MCF 10A (cell line): ENCODE data around the gene PC. TPM values are rescaled to one million over a fixed set of nuclear protein-coding genes. Genes with fewer than 3 reads are reported as not detected.
A peak's percentile ranks its signal among the peaks of the same experiment; 100 is the strongest.

Source experiments
- BruUV-seq: library from RNA; stranded (reverse); fragments of 400-500 nt; replicated peaks from 2 replicates; lab custom pipeline; 2021; lab: Mats Ljungman, UMichigan
- CTCF ChIA-PET: fragments of 300-600 bp; sonication (Branson Sonifier 250); formaldehyde crosslinking; extraction: SDS; loops from one replicate; lab custom pipeline; 2021; ENCODE audit warnings: antibody characterized with exemption, inconsistent platforms; lab: Yijun Ruan, JAX
- POLR2A ChIA-PET: fragments of 300-600, 350-650 bp; sonication (Branson Sonifier 250); formaldehyde crosslinking; extraction: SDS; loops from one replicate; lab custom pipeline; 2020; ENCODE audit warnings: antibody characterized with exemption, inconsistent platforms; lab: Yijun Ruan, JAX
- DNase-seq: peaks from one replicate; pipeline ENCODE4 v3.0.0-alpha.2; 2018; ENCODE audit not compliant: unreplicated experiment
- H3K27ac Mint-ChIP-seq: one replicate; pipeline ENCODE4 v1.8.0; 2022; ENCODE audit warnings: mild to moderate bottlenecking, low read depth, mixed read lengths; ENCODE audit not compliant: unreplicated experiment
- H3K27me3 Mint-ChIP-seq: one replicate; pipeline ENCODE4 v1.8.0; 2022; ENCODE audit warnings: mixed read lengths; ENCODE audit not compliant: insufficient read depth, unreplicated experiment
- H3K36me3 Mint-ChIP-seq: one replicate; pipeline ENCODE4 v1.8.0; 2022; ENCODE audit warnings: mild to moderate bottlenecking, moderate library complexity, mixed read lengths; ENCODE audit not compliant: insufficient read depth, unreplicated experiment
- H3K4me1 Mint-ChIP-seq: one replicate; pipeline ENCODE4 v1.8.0; 2022; ENCODE audit warnings: mixed read lengths; ENCODE audit not compliant: insufficient read depth, unreplicated experiment
- H3K4me3 Mint-ChIP-seq: one replicate; pipeline ENCODE4 v1.8.0; 2022; ENCODE audit warnings: mild to moderate bottlenecking, moderate library complexity, mixed read lengths; ENCODE audit not compliant: unreplicated experiment
- H3K9me3 Mint-ChIP-seq: one replicate; pipeline ENCODE4 v1.8.0; 2022; ENCODE audit warnings: mixed read lengths; ENCODE audit not compliant: unreplicated experiment
- intact Hi-C: fragments of 100-400 bp; cut with micrococcal nuclease; formaldehyde crosslinking; loops from 2 replicates; pipeline ENCODE4 v1.14.1; 2022
- total RNA-seq: library from RNA; stranded (reverse); gene quantifications from 2 replicates; pipeline ENCODE4 v1.2.3, GENCODE V29; 2022
- TF ChIP-seq, protein P1 (sequence below): fragments of 200-600 bp; IDR thresholded peaks from one replicate; pipeline ENCODE4 v1.8.0; 2022; ENCODE audit warnings: antibody characterized with exemption, mild to moderate bottlenecking; ENCODE audit not compliant: unreplicated experiment

The PC gene
- total RNA-seq, 1 experiment from 2014 or later, result 37.7 TPM

DNA sequence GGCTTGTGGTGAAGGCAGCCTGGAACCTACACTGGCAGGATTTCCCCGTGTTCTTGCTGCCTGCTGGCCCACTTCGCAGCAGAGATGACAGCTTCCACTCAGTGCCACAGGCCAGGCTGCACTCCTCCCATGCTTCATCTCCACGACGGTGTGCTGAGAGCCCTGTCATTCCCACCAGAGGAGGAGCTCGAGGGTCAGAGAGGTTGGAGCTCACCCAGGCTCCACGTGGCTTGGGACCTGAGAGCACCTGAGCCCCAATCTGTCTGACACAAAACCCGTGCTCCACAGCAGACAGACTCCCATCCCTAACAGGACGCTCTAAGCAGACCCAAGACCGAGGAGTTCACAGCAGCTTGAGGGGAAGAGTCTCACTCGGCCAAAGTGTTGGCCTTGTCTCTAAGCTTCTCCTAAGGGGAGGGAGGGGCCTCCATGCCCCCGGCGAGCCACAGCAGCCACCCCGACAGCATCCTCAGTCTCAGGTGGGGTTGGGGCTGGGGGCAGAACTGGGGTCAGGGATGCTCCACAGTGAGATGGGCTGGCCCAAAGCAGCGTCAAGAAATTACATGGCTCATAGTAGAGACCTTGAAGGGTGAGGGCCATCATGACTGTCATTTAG lies 90.7 kb downstream of the PC start:
- TF ChIP-seq, protein P1, sequence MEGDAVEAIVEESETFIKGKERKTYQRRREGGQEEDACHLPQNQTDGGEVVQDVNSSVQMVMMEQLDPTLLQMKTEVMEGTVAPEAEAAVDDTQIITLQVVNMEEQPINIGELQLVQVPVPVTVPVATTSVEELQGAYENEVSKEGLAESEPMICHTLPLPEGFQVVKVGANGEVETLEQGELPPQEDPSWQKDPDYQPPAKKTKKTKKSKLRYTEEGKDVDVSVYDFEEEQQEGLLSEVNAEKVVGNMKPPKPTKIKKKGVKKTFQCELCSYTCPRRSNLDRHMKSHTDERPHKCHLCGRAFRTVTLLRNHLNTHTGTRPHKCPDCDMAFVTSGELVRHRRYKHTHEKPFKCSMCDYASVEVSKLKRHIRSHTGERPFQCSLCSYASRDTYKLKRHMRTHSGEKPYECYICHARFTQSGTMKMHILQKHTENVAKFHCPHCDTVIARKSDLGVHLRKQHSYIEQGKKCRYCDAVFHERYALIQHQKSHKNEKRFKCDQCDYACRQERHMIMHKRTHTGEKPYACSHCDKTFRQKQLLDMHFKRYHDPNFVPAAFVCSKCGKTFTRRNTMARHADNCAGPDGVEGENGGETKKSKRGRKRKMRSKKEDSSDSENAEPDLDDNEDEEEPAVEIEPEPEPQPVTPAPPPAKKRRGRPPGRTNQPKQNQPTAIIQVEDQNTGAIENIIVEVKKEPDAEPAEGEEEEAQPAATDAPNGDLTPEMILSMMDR, result no peak
- peaks cover 33% of the 10 kb centered on the region for H3K36me3 Mint-ChIP-seq
- ChIA-PET CTCF (interaction anchor here (0.6 kb wide), 1 partner anchor 447 kb away, joined by 3 read pairs; no protein-coding TSS in a partner anchor), POLR2A (interaction anchor here (1.0 kb wide), 1 partner anchor 12 kb away, joined by 4 read pairs; no protein-coding TSS in a partner anchor)
- no peaks in the 10 kb centered on the region for H3K27me3 Mint-ChIP-seq
- H3K4me3 Mint-ChIP-seq, result no peak overlapping the region
- no peaks in the 10 kb centered on the region for H3K9me3 Mint-ChIP-seq
- intact Hi-C loops, result no loop called here
- DNase-seq, result no peak
- H3K27ac Mint-ChIP-seq, result peak overlapping the region; percentile 12
- H3K4me1 Mint-ChIP-seq, result no peaks in the 10 kb centered on the region
- BruUV-seq, result no TSS peak

DNA sequence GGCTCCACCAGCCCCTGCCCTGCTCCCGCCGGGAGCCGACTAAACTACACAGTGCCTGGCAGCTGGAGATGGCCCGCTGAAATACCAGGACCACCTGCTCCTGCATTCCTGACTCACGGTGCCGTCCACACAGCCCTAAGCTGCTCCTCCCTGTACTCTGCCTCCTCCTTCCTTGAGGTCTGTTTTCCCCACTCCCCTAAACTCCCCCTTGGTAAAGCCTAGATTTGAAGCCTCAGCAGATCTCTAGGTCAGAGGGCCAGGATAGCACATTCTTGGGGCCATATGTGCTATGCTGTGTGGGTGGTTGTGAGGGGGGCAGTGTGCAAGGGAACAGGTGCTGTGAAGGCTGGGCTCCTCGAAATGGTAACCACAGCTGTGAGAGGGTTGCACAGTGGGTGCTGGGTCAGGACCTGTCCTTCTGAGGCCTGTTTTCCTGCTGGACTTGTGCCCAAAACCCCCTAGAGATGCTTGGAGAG lies 91.6 kb downstream of the PC start:
- Mint-ChIP-seq H3K4me3 (no peak overlapping the region), H3K4me1 (no peaks in the 10 kb centered on the region), H3K9me3 (no peaks in the 10 kb centered on the region), H3K27me3 (no peaks in the 10 kb centered on the region), H3K27ac (no peak overlapping the region), H3K36me3 (peaks cover 36% of the 10 kb centered on the region)
- intact Hi-C loops, result no loop called here
- ChIA-PET POLR2A (interaction anchor here (1.0 kb wide), 1 partner anchor 11 kb away, joined by 4 read pairs; no protein-coding TSS in a partner anchor), CTCF (interaction anchor here (0.6 to 1.0 kb wide), 3 partner anchors 15 to 446 kb away, joined by 3 to 4 read pairs (median 3); no protein-coding TSS in a partner anchor)
- BruUV-seq, result no TSS peak
- no peak for DNase-seq
- TF ChIP-seq, protein P1, result no peak

DNA sequence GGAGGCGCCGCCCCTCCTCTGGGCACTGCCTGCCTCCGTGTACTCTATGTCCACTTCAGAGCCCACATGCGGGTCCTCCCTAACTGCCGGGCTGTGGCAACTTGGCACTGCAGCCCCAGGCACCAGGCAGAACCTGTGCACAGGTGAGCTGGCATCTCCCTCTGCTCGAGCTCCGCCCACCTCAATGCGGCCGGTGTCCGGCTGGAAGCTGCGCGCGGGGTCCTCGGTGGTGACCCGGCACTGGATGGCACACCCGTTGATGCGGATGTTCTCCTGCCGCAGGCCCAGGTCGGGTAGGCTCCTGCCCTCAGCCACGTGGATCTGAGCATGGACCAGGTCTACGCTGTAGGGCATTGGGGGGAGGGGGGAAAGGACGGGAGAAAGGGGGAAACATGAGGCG lies 92.2 kb downstream of the PC start:
- Mint-ChIP-seq H3K4me1 (no peaks in the 10 kb centered on the region), H3K27me3 (no peaks in the 10 kb centered on the region)

More for the DNA sequence above, 92.2 kb downstream of the PC start:
- Mint-ChIP-seq H3K36me3 (peaks cover 41% of the 10 kb centered on the region), H3K27ac (no peak overlapping the region), H3K9me3 (no peaks in the 10 kb centered on the region), H3K4me3 (no peak overlapping the region)
- no TSS peak for BruUV-seq
- intact Hi-C loops, result no loop called here
- CTCF ChIA-PET, result interaction anchor here (1.0 kb wide), 1 partner anchor 16 kb away, joined by 3 read pairs; no protein-coding TSS in a partner anchor
- POLR2A ChIA-PET, result interaction anchor here (1.0 kb wide), 1 partner anchor 111 kb away, joined by 4 read pairs; no protein-coding TSS in a partner anchor
- TF ChIP-seq, protein P1, result no peak
- no peak for DNase-seq
